Vagina (tissue), 2 donors: Measurements from ENCODE around the gene SCAND1.

Experiments
- CTCF ChIP-seq, 3 experiments: fragments of 450-650 bp in 2 of 3; fragments of 200-600 bp in 1 of 3; sonication (generic) in 1 of 3; IDR thresholded peaks; one replicate each; pipeline ENCODE4 v1.5.1; 2017 to 2019; ENCODE audit warnings: antibody characterized with exemption in 3 of 3, mild to moderate bottlenecking in 2 of 3, moderate library complexity in 2 of 3
- POLR2A ChIP-seq, 2 donors: fragments of 450-650 bp; IDR thresholded peaks; one replicate each; pipeline ENCODE4 v1.6.1; 2017; ENCODE audit warnings: antibody characterized with exemption in 2 of 2, mild to moderate bottlenecking in 2 of 2, moderate library complexity in 2 of 2

- TF ChIP-seq CTCF (IDR thresholded peaks at IDR 0.05) (no peak), POLR2A (IDR thresholded peaks at IDR 0.05) (no peak)
Observed at GRCh38 chr20:35939264-35939663, 15.0 kb downstream of the SCAND1 start.
